ENCODE results near the gene PRMT1.

PRMT1 gene

DNA sequence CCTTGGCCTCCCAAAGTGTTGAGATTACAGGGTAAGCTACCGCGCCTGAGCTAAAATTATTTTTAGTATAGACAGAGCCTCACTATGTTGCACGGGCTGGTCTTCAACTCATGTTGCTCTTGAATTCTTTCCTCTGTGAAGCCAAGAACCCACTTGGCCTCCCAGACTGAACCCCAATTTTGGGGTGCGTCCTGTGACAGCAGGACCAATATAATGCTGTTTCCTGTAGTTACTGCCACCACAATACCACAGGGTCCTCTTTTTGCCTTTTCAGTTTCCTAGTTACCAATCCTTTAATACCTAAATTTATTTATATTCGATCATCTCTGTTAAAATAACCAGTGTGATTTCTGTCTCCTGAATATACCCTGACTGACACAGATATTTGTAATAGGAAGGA, 53.1 kb downstream of the PRMT1 start:
- H3K27me3 Mint-ChIP-seq (ENCODE audit: low read depth, poor library complexity): peaks cover 17% of the 10 kb centered on the region
- peaks cover 6% of the 10 kb centered on the region for H3K4me1 Mint-ChIP-seq
- DNase-seq: no peak
- H3K27ac Mint-ChIP-seq: no peak overlapping the region
- H3K36me3 Mint-ChIP-seq (ENCODE audit: low read depth): no peaks in the 10 kb centered on the region
- peaks cover 5% of the 10 kb centered on the region for H3K9me3 Mint-ChIP-seq
- TF ChIP-seq, protein P1, sequence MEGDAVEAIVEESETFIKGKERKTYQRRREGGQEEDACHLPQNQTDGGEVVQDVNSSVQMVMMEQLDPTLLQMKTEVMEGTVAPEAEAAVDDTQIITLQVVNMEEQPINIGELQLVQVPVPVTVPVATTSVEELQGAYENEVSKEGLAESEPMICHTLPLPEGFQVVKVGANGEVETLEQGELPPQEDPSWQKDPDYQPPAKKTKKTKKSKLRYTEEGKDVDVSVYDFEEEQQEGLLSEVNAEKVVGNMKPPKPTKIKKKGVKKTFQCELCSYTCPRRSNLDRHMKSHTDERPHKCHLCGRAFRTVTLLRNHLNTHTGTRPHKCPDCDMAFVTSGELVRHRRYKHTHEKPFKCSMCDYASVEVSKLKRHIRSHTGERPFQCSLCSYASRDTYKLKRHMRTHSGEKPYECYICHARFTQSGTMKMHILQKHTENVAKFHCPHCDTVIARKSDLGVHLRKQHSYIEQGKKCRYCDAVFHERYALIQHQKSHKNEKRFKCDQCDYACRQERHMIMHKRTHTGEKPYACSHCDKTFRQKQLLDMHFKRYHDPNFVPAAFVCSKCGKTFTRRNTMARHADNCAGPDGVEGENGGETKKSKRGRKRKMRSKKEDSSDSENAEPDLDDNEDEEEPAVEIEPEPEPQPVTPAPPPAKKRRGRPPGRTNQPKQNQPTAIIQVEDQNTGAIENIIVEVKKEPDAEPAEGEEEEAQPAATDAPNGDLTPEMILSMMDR (IDR thresholded peaks at IDR 0.05): no peak
- H3K4me3 Mint-ChIP-seq: no peak overlapping the region

Measured in nephron progenitor cell (in vitro differentiated cells).